PFSK-1 (cell line): ENCODE data around the gene HTT.

ENCODE experiments used
- FOXP2 ChIP-seq: optimal IDR thresholded peaks from 2 replicates; pipeline ENCODE3; 2011; ENCODE audit warnings: borderline replicate concordance, control low read depth, inconsistent platforms; ENCODE audit not compliant: insufficient read depth; ENCODE audit errors: extremely low read length, extremely low read depth
- POLR2AphosphoS5 ChIP-seq: IDR thresholded peaks from 2 replicates; pipeline ENCODE4 v1.6.1; 2012; ENCODE audit warnings: low read depth, mild to moderate bottlenecking, control low read depth, low read length, moderate library complexity
- SIN3A ChIP-seq: IDR thresholded peaks from 2 replicates; pipeline ENCODE4 v1.6.1; 2012; ENCODE audit warnings: mild to moderate bottlenecking, low read length, moderate library complexity, borderline replicate concordance; ENCODE audit not compliant: insufficient read depth
- TF ChIP-seq, protein P1 (sequence below), 2 experiments: IDR thresholded peaks; 2 replicates each; pipeline versions ENCODE4 v1.6.1 to v1.8.0; 2011 to 2012; ENCODE audit warnings: low read depth in 2 of 2, low read length in 2 of 2, control low read depth in 1 of 2, inconsistent platforms in 1 of 2, mild to moderate bottlenecking in 1 of 2, moderate library complexity in 1 of 2; ENCODE audit not compliant: insufficient read depth in 1 of 2

DNA sequence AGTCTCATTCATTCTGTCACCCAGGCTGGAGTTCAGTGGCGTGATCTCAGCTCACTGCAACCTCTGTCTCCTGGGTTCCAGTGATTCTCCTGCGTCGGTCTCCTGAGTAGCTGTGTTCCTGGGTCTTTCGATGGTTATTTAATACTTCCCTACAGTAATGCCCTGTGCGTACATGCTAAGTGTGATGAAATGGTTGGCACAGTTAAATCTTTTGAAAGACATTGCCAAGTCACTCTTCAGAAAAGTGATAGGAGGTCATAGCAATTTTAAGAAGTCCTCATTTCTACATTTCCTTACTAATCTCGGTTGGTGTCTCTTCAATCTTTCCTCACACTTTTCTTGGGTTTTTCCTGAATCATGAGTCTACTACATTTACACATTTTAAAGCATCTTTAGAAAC, 14.5 kb upstream of the HTT start:
- TF ChIP-seq, protein P1, sequence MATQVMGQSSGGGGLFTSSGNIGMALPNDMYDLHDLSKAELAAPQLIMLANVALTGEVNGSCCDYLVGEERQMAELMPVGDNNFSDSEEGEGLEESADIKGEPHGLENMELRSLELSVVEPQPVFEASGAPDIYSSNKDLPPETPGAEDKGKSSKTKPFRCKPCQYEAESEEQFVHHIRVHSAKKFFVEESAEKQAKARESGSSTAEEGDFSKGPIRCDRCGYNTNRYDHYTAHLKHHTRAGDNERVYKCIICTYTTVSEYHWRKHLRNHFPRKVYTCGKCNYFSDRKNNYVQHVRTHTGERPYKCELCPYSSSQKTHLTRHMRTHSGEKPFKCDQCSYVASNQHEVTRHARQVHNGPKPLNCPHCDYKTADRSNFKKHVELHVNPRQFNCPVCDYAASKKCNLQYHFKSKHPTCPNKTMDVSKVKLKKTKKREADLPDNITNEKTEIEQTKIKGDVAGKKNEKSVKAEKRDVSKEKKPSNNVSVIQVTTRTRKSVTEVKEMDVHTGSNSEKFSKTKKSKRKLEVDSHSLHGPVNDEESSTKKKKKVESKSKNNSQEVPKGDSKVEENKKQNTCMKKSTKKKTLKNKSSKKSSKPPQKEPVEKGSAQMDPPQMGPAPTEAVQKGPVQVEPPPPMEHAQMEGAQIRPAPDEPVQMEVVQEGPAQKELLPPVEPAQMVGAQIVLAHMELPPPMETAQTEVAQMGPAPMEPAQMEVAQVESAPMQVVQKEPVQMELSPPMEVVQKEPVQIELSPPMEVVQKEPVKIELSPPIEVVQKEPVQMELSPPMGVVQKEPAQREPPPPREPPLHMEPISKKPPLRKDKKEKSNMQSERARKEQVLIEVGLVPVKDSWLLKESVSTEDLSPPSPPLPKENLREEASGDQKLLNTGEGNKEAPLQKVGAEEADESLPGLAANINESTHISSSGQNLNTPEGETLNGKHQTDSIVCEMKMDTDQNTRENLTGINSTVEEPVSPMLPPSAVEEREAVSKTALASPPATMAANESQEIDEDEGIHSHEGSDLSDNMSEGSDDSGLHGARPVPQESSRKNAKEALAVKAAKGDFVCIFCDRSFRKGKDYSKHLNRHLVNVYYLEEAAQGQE (IDR thresholded peaks at IDR 0.05; ENCODE audit: insufficient read depth in 1 of 2, low read depth in 2 of 2, low read length in 2 of 2) = no peak
- no peak for TF ChIP-seq SIN3A
- no peak for TF ChIP-seq POLR2AphosphoS5
- no peak for TF ChIP-seq FOXP2
